NCI-H2227 treated with DMSO at 0.1 percent for 48 hours (cell line): ENCODE data around the gene DNAH17.

Experiments
- DNase-seq: peaks from one replicate; lab custom pipeline; 2025; lab: John Stamatoyannopoulos, UW

The DNAH17 gene

DNA sequence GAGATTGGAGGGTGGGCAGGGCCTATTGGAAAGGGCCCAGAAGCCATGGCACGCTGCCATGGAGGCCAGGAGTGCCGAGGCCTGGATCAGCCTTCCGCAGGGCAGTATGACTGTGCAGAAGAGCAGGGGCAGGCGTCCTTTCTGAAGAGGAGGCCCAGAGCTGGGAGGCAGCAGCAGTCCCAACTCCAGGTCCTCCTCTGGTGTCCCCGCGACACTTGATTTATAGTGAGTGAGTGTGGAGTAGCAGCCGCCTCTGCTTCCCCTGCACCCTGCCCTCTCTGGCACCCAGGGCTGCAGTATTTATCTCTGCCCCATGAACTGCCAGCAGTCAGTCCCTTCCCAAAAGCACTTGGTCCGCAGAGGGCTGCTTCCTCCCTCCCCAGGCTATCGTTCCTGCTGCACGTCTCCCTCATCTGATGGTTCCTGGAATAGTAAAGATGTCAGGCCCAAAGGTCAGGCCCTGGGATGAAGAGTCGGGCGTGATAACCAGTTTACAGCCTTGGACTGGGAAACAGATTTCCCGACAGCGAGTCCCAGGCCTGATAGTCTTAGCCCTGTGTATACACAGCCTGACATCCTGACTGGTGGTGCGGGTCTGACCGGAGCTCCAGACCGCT lies 165.8 kb downstream of the DNAH17 start:
- no peak for DNase-seq

DNA sequence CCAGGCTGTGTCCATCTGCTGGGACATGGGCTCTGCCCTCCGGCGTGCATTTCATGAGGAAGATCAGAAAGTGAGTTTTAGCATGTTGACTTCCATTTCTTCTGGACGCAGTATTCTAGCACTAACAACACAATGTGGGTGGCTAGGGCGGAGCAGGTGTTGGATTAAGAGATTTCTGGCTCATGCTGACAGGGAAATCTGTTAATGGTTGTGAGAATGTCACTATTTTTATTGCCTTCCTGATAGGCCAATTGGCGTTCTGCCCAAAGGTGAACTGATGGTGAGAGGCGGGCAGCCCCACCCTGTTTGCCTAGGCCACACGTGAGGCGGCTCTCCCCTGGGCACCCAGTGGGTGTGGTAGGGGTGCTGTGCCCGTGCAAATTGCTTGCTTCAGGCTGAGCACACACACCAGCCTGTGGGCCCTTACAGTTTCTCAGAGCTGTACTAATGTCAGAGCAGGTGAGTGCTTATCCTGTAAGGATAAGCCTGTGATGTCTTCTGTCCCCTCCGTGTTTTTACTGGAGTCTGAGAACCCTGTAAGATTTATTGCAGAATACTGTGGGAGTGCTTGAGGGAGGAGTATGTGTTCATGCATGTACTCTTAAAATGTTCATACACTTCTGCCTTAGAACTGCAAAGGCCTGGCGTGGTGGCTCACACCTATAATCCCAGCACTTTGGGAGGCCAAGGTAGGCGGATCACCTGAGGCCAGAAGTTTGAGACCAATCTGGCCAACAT lies 167.8 kb downstream of the DNAH17 start:
- DNase-seq: no peak

DNA sequence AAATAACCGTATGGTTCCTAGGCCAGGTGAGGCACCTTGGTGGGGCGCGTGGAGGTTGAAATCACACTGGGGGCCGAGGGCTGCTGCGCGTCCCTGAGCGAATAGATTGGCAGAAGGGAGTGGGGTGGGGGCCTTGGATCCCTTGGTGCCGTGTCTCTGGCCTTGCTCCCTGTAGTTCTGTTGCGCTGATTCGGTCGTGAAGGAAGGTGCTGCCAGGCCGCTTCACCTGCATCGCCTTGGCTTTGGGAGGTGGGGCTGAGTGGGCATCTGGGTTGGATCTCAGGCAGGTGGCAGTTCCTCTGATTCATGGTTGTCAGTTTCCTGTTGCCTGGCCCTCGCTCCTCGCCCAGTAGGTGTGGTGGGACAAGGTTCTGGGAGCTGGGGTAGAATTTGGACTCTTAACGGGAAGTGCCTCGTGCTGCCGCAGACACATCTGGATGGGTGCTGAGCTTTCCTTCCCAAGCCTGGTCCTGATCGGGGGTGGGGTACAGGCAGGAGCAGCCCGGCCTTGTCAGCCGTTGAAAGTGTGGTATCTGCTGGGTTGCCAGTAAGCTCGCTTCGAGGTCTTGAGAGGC lies 168.6 kb downstream of the DNAH17 start:
- no peak for DNase-seq

DNA sequence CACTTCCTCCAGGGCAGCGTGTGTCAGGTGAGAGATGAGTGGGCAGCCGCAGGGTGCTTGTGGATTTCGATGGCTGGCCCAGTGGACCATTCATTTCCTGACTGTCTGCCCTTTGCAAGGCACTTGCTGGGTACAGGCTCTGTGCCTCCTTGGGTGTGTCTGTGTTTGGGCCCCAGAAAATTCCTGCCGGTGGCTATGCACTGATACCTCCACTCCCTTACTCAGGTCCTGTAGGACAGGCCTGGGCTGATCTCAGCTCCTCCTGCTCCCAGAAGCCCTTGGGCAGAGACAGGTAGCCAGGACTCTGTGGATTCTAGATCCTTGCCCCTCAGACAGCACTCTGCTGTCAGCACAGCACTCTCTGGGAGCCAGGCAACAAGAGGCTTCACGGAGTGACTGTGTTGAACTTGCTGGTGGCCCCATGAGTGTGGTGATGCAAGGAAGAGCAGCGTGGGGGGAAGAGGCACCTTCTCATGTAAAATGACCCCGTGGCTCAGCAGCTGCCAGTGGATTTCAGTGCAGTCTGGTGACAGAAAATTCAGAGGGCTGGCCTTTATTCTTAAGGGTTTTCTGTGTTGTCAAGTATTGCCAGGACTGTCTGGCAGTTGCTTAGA lies 169.7 kb downstream of the DNAH17 start:
- no peak for DNase-seq

DNA sequence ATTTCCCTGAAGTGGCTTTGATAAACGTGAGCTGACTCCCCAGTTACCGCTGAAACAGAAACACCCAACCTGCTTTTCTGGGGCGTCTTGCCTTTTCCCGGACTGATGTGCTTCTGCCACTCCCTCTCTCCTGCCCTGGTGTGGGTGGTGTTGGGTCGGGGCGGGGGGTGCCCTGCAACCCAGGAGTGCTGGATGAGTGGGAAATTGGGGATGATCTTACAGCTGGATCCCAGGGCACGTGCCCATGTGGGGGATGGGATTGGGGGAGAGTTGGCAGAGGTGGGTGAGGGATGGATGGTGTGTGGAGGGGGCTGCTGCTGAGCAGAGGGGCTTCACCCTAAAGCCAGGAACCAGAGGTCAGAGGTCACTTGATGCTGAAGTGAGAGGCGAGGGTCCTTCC lies 170.3 kb downstream of the DNAH17 start:
- no peak for DNase-seq

DNA sequence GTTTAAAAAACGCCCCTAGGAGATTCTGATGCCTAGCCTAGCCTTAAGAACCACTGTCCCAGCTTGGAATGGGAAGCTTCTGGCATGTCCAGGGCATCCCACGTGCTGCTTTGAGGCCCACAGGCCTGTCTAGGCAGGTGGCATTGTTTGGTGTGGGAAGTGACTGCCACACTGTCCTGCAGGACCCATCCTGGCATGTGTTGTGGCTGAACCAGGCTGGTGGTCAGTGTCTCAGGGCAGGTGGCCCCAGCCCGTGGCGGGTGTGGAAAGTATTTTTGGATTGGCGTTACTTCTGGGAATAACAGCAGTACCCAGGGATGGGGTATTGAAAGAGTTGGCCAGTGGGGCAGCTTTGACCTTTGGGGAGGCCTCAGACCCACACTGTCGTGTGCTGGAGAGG lies 170.8 kb downstream of the DNAH17 start:
- DNase-seq: no peak

DNA sequence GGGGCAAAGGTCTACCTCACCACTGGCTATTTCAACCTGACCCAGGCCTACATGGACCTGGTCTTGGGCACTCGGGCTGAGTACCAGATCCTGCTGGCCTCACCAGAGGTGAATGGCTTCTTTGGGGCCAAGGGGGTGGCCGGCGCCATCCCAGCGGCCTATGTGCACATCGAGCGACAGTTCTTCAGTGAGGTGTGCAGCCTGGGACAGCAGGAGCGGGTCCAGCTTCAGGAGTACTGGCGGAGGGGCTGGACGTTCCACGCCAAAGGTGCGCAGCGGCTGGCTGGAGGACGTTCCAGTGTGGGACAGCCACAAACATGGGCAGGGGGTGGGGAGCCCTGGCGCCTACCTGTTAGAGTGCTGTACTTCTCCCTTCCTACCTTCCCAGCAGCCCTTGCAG lies 173.4 kb downstream of the DNAH17 start:
- DNase-seq: no peak

DNA sequence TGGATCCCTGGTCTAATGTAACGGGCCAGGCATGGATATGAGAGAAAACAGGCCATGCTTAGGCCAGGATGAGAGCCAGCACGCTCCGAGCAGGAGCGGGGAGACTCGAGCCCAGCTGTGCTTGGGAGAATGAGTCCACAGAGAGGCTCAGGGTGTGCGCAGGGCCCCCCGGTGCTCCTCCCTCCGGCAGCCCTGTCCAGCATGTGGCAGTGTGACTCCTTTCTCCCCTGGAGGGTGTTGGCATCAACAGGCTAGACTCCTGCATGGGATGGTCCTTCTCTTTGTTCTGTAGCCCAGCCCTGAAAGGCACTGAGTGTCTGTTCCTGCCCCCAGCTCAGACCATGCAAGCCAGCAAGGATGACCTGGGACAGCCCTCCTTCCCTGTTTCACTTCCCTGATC lies 175.3 kb downstream of the DNAH17 start:
- DNase-seq: no peak

DNA sequence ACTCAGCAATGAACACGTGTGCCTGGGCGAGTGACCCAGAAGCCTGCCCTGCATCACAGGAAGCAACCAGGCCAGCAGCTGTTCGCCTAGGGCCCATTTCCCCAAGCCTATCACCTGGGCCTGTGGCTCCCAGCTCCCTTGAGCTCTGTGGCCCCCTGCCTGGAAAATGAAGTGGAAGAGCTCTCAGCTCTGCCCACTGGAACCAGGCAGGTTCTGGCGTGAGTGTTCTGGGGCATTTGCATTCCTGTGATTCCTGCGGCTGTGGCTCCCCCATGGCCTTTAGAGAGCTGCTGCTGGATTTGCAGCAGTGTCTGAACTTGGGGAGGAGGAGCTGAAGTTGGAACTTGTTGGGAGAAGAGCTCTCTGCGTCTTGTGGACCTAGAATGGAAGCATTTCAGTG lies 175.9 kb downstream of the DNAH17 start:
- DNase-seq: no peak

DNA sequence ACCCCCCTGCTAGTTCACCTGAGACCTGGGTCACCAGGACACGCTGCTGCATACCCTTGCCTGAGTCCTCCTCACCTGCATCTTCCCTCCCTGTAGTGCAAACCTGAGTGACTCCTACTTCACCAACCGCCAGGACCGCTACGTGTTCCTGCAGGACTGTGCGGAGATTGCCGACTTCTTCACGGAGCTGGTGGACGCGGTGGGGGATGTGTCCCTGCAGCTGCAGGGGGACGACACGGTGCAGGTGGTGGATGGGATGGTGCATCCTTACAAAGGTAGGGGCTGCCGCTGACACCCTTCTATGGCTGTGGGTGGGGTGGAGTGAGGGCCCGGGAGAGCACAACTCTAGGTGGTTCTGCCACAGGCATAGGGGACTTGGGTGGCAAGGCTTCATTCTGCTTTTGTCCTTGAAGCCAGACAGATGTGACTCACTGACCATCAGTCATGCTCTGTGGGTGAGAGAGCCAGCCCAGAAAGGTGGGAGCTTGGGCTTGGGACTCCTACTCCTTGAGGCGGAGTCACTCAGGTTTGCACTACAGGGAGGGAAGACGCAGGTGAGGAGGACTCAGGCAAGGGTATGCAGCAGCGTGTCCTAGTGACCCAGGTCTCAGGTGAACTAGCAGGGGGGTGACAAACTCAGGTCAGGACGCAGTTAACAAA lies 176.5 kb downstream of the DNAH17 start:
- DNase-seq: no peak

DNA sequence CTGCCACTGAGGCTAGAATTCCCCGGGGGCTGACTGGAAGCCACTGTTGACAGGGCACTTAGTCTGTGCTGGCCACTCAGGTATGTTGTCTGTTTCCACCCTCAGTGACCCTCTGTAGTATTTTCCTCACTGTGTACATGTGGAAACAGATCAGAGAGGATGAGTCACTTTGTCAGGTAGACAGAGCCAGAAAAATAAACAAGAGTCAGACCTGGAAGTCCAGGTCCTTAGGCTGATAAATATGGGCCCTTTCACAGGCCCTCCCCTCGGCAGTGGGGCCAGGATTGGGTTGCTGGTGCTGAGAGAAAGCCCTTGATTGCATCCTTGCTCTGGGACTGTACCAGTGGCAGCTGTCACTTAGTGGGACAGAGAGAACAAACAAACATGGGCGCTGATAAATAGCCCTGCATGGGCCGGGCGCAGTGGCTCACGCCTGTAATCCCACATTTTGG lies 177.5 kb downstream of the DNAH17 start:
- DNase-seq: no peak

DNA sequence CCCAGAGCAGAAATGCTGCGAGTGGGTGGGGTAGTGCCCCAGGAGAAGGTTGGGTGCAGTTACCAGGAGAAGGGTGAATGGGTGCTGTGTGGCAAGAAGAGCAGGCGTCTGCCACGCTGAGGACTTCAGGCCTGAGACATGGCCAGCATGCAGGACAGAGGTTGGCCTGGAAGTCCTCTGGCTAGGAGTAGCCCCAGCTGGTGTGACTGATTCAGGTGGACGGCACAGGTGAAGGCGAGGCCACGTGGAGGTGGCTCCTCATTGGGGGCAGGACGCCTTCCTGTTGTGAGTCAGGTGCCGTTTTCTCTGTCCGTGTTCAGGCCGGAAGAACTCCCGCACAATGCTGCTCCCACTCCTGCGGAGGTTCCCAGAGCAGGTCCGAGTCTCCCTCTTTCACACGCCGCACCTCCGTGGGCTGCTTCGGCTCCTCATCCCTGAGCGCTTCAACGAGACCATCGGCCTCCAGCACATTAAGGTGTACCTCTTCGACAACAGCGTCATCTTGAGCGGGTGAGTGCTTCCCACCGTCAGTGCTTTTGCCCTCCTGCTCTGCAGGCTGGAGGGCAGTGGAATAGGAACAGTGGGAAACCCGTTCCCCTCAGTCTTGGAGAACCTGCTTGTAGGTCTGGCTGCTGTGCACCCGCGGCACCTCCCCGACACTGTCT lies 178.0 kb downstream of the DNAH17 start:
- DNase-seq: no peak

DNA sequence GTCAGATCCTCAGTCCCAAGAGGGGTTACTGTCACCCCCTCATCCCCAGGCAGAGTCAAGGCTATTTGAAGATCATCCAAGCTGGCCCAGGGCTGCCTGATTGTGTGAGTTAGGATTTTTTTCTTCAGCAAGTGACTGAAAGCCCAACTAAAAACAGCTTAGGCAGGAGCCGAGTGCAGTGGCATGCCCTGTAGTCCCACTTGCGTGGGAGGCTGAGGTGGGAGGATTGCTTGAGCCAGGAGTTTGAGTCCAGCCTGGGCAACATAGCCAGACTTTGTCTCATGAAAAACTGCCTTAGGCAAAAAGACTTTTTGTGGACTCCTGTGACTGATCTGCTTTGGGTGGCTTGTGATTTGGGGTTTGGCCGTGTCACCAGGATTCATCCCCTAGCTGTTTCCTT lies 178.8 kb downstream of the DNAH17 start:
- no peak for DNase-seq

DNA sequence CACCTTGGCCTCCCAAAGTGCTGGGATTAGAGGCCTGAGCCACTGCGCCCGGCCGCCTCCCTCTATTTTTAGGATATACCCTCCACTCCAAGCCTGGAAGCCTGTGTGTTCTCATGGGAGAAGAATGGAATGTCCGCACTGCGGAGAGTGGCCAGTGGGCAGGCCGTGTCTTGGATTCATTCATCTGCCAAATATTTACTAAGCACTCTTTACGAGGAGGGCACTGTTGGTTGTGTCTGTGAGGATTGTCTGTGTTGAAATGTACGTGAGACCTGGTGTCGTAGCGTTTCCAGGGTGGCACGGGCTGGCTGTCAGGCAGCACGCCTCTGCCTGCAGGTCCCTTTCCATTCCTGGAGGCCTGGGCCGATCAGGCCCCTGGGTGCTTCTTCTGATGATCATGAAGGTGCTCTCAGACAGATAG lies 179.5 kb downstream of the DNAH17 start:
- DNase-seq: no peak

DNA sequence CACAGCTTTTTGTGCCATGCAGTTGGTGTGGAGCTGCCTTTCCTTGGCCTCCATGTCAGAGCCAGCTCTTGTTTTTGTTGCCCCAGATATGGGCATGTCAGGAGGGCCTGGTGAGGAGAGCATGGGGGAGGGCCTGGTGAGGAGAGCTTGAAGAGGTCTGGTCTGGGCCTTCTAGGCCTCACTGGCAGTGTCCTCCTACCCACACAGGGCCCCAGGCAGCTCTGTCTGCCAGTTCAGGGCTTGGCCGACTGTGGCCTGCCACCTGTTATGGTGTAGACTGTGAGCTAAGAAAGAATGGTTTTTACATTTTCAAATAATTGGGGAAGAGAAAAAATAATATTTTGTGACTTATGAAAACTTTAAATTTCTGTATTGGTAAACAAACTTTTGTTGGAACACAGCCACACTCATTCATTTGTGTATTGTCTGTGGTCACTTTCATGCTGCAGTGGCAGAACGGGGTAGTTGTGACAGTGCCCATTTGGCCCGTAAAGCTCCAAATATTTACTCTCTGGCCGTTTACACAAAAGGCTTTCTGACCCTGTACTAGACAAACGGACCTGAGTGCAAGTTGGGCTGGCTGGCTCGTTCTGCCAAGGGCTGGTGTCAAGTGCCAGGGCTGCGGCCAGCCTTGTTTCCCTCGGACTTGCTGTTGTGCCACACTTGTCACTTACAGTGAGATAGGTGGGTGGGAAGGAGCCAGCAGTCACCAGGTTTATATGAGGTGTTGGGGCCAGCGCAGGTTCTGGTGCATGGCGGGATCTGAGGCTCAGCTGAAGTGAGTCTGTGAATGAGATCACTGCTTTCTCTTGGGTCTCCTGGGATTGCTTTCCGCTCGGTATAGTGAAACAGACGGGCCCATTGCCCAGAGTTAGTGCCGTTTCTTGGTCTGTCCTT lies 180.5 kb downstream of the DNAH17 start:
- no peak for DNase-seq

DNA sequence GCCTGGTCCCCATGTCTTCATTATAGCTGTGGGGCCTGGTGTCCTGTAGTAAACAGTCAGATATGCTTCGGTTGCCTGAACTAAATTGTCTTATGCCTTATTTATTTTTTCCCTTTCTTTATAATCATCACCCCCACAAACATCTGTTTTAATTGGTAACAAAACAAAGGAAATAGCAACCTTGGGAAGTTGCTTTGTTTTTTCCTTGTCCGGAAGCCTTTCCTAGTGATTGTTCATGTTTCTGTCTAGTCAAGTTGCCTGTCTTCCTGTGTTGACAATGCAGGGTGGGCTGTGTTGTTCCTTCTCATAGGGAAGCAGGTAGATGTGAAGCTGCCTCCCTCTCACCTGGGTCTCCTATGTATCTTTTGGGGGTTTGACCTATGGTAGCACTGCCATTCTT lies 182.0 kb downstream of the DNAH17 start:
- DNase-seq: no peak

DNA sequence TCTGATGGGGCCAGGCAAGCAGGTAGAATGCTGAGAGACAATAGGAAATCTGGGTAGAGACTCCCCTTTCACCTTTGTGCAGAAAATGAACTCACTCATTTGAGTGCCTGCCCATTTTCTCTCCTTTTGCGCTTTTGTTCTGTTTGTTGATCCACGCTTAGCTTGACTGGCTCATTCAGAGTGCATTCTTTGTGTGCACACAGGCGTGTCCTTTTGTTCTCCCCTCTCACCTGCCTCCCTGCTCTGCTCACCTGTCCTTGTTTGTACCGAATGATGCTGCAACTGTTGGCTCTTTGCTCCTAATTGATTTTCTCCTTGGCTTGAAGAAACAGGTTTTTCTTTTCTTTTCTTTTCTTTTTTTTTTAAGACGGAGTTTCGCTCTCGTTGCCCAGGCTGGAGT lies 183.0 kb downstream of the DNAH17 start:
- no peak for DNase-seq

DNA sequence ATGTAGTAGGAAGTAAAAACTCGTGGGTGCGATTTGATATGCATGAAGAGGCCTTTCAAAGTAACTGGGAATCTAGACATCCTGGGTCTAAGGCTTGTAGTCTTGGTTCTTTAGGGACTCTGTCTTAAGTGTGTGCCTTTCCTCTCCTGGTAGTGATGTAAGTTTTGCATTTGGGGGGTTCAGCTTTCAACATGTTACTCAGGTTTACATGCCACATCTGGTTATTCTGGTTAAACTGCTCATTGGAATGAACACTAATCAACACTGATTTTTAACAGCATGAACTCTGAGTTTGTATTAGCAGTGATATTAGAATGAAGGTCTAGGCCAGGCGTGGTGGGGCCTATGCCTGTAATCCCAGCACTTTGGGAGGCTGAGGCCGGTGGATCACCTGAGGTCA lies 183.6 kb downstream of the DNAH17 start:
- DNase-seq: no peak

DNA sequence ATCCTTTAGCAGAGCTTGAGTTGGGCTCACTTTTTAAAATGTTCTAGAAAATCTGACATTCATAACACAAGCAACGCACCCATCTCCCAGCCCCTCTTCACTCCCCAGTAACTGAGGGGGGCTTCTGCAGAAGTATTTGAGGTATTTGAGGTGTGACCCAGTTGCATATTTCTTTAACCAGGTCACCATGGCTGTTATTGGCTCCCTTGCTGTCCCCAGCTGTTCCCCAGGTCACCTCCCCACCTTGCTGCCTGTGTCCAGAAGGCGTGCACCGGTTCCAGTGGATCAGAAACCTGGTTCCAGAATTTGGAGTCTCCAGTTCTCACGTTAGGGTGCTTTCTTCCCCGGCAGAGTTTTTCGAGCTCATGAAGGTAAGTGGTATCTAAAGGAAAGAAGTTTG lies 184.9 kb downstream of the DNAH17 start:
- no peak for DNase-seq

DNA sequence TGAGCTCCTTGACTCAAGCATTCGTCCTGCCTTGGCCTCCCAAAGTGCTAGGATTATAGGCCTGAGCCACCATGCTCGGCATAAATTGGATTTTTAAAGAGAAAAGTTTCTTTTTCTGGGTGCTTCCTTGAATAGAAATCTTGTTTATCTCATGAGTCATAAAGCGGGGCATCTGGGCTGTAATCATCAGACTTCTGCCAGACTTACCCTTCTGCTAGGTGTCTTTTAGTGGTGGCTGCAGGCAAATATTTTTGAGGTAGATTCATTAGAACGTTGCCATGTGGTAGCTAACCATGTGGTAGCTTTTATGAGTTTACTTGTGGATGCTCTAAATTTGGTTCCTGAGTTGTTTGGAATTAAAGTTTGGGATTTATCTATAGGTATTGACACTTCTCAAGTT lies 185.4 kb downstream of the DNAH17 start:
- no peak for DNase-seq

DNA sequence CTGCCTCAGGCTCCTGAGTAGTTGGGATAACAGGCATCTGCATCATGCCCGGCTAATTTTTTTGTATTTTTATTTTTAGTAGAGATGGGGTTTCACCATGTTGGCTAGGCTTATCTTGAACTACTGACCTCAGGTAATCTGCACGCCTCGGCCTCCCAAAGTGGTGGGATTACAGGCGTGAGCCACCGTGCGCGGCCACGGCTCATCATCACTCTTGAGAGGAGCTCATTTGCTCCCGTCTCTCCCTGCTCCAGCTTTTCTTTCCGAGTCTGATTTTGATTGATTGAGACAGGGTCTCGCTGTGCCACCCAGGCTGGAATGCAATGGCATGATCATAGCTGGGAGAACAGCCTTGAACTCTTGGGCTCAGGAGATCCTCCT lies 186.2 kb downstream of the DNAH17 start:
- DNase-seq: no peak
